ENCODE measurements around the gene TLE5.
"Not testable (repeated sequence)": the region's sequence is repeated elsewhere in the genome, so short reads cannot be mapped to it uniquely, and the experiment has no call there.

The TLE5 gene

GRCh38 chr19:3015126-3016057, 46.9 kb downstream of the TLE5 start:
- TF ChIP-seq CTCF (IDR thresholded peaks at IDR 0.05; ENCODE audit: low read depth, low read length), result no peak
- H3K4me3 ChIP-seq (ENCODE audit: low read depth, low read length), result no peak overlapping the region

DNA sequence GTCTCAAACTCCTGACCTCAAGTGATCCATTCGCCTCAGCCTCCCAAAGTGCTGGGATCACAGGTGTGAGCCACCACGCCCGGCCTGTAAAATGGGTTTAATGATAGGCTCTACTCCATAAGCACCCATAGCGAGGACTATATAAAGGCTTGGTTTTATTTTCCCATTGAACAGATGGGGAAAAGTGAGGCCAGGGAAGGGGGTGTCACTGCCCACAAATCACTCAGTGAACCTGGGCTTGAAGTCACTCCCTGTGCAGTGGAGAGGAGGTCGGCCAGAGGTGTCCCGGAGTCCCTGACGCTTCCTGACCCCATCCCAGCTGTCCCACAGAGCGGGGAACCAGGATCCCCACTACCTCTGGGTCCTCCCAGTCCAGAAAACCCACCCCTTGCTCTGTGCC, 48.2 kb downstream of the TLE5 start:
- H3K4me3 ChIP-seq (ENCODE audit: low read depth, low read length), result no peak overlapping the region
- no peak for TF ChIP-seq CTCF (IDR thresholded peaks at IDR 0.05; ENCODE audit: low read depth, low read length)

- TF ChIP-seq CTCF (IDR thresholded peaks at IDR 0.05; ENCODE audit: low read depth, low read length), result no peak
- no peak overlapping the region for H3K4me3 ChIP-seq (ENCODE audit: low read depth, low read length)
Measured at GRCh38 chr19:3013263-3013725, 49.0 kb downstream of the TLE5 start.

GRCh38 chr19:3012621-3013262, 49.6 kb downstream of the TLE5 start:
- TF ChIP-seq CTCF (IDR thresholded peaks at IDR 0.05; ENCODE audit: low read depth, low read length), result no peak
- H3K4me3 ChIP-seq (ENCODE audit: low read depth, low read length), result no peak overlapping the region

- H3K4me3 ChIP-seq (ENCODE audit: low read depth, low read length), result not testable (repeated sequence)
Measured at GRCh38 chr19:3012059-3012458, 50.2 kb downstream of the TLE5 start.

DNA sequence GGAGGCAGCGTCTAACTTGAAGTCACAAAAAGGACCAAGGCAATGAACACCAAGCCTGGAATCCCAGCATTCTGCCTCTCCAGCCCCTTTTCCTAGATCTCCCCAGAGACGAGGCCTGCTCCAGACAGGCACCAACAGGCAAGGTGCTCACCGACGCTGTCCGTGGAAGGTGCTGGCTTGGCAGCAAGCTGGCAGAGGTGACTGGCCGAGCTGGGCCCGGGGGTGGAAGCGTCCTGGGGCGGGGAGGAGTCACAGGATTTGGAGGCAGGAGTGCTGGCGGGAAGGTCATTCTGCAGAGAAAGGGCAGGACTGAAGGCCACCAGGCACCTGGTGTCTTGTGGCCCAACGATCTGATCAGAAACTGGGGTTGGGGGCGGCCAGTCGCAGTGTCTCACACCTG, 51.4 kb downstream of the TLE5 start:
- H3K4me3 ChIP-seq (ENCODE audit: low read depth, low read length), result no peak overlapping the region
- no peak for TF ChIP-seq CTCF (IDR thresholded peaks at IDR 0.05; ENCODE audit: low read depth, low read length)

GRCh38 chr19:3008994-3009393, 53.3 kb downstream of the TLE5 start:
- H3K4me3 ChIP-seq (ENCODE audit: low read depth, low read length), result no peak overlapping the region
- TF ChIP-seq CTCF (IDR thresholded peaks at IDR 0.05; ENCODE audit: low read depth, low read length), result no peak

Measured in WI38 (cell line).